ENCODE measurements around the gene ICOS. TPM values are rescaled to one million over a fixed set of nuclear protein-coding genes. Genes with fewer than 3 reads are reported as not detected.
"Not testable (repeated sequence)": the region's sequence is repeated elsewhere in the genome, so short reads cannot be mapped to it uniquely, and the experiment has no call there.

Gene ICOS
- total and polyA plus RNA-seq, 2 of the 4 experiments (the other 2 are of a cell fraction), result not detected

GRCh38 chr2:203985978-203986377, 49.4 kb downstream of the ICOS start:
- H2AFZ ChIP-seq (replicated peaks; ENCODE audit: low read length, poor library complexity); in situ Hi-C loops (cut with MboI; ENCODE audit: low sequenced_read_pairs); H3K4me2 ChIP-seq (ENCODE audit: low read depth, low read length); H2AK5ac ChIP-seq (ENCODE audit: low read depth, low read length); H2BK120ac ChIP-seq (ENCODE audit: low read depth, low read length); H4K8ac ChIP-seq (ENCODE audit: low read depth in 2 of 2, low read length in 2 of 2); H2BK15ac ChIP-seq (ENCODE audit: low read depth, low read length); POLR2A ChIA-PET (ENCODE audit: unreplicated experiment); H3K79me1 ChIP-seq (ENCODE audit: low read depth in 1 of 2, low read length in 2 of 2); dilution Hi-C loops (cut with HindIII; ENCODE audit: low sequenced_read_pairs, unreplicated experiment); H3K56ac ChIP-seq (ENCODE audit: extremely low read depth, insufficient read depth, low read length); H3K9ac ChIP-seq (ENCODE audit: low read depth, low read length); H3K4me1 ChIP-seq (ENCODE audit: control insufficient read depth, insufficient read depth, low read length); H3K18ac ChIP-seq (ENCODE audit: low read depth, low read length); H3K4ac ChIP-seq (ENCODE audit: low read depth, low read length); H3K14ac ChIP-seq (replicated peaks; ENCODE audit: low read depth, low read length); H3K36me3 ChIP-seq (ENCODE audit: control insufficient read depth, insufficient read depth, low read length); H3K23ac ChIP-seq (ENCODE audit: low read depth, low read length); H2BK20ac ChIP-seq (ENCODE audit: low read depth, low read length); H3K27me3 ChIP-seq (ENCODE audit: control insufficient read depth, insufficient read depth, low read length); H4K91ac ChIP-seq (ENCODE audit: insufficient read depth, low read depth, low read length); BruUV-seq (replicated peaks); H2BK5ac ChIP-seq (ENCODE audit: low read depth, low read length, poor library complexity, severe bottlenecking); CTCF ChIA-PET; H3K4me3 ChIP-seq (ENCODE audit: insufficient read depth, low read depth, low read length); H3K27ac ChIP-seq (ENCODE audit: insufficient read depth, low read length); H3K9me3 ChIP-seq (ENCODE audit: control insufficient read depth, insufficient read depth, low read length); H2AK9ac ChIP-seq (replicated peaks; ENCODE audit: low read depth, low read length, poor library complexity); H4K5ac ChIP-seq (ENCODE audit: low read depth, low read length); H3K9me1 ChIP-seq (ENCODE audit: insufficient read depth, low read length); DNase-seq; intact Hi-C loops (cut with micrococcal nuclease); ATAC-seq (ENCODE audit: low read depth); H4K20me1 ChIP-seq (ENCODE audit: insufficient read depth, low read length): not testable (repeated sequence)
- no CpG with 5 or more reads among the region's 3 CpGs for WGBS, 2 experiments (ENCODE audit: extremely low coverage in 2 of 2, insufficient read length in 1 of 2)

Measured in IMR-90 (cell line).